Measurements from ENCODE around the gene NIPBL. TPM values are rescaled to one million over a fixed set of nuclear protein-coding genes. Genes with fewer than 3 reads are reported as not detected.
A peak's percentile ranks its signal among the peaks of the same experiment; 100 is the strongest.

The NIPBL gene
- total RNA-seq, 1 donor from 2014 or later = 67.9 TPM

DNA sequence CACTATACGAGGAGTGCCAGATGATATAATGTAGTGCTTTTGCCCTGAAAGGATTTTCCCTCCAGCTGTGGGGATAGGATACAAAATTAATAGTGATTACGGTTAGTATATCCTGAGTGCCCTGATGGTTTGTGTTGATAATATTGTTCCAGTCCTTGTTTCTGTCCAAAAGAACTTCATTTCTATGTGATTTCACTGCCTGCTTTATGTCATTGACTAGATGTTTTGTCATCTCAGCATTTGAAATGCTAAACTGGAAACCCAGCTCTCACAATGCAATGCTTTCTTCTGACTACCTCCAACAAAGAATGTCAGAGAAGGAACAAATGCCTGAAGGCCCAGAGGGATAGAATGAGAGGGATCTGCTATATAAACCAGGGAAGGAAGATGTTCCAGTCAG lies 177.8 kb downstream of the NIPBL start:
- H3K9me3 Mint-ChIP-seq = no peaks in the 10 kb centered on the region
- no peak for TF ChIP-seq EZH2phosphoT487 (IDR thresholded peaks at IDR 0.05)
- no peak for TF ChIP-seq EZH2 (IDR thresholded peaks at IDR 0.05)
- TF ChIP-seq, protein P1, sequence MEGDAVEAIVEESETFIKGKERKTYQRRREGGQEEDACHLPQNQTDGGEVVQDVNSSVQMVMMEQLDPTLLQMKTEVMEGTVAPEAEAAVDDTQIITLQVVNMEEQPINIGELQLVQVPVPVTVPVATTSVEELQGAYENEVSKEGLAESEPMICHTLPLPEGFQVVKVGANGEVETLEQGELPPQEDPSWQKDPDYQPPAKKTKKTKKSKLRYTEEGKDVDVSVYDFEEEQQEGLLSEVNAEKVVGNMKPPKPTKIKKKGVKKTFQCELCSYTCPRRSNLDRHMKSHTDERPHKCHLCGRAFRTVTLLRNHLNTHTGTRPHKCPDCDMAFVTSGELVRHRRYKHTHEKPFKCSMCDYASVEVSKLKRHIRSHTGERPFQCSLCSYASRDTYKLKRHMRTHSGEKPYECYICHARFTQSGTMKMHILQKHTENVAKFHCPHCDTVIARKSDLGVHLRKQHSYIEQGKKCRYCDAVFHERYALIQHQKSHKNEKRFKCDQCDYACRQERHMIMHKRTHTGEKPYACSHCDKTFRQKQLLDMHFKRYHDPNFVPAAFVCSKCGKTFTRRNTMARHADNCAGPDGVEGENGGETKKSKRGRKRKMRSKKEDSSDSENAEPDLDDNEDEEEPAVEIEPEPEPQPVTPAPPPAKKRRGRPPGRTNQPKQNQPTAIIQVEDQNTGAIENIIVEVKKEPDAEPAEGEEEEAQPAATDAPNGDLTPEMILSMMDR (IDR thresholded peaks at IDR 0.05) = no peak
- Histone ChIP-seq H3K27me3 (no peaks in the 10 kb centered on the region), H2AFZ (replicated peaks) (no peak overlapping the region), H3K4me1 (no peaks in the 10 kb centered on the region), H3K9ac (no peak overlapping the region), H3F3A (ENCODE audit: low read depth) (no peaks in the 10 kb centered on the region), H3K4me3 (no peak overlapping the region), H3K36me3 (peaks cover 38% of the 10 kb centered on the region), H3K4me2 (no peak overlapping the region), H3K27ac (no peak overlapping the region), H3K79me2 (ENCODE audit: low read depth) (no peaks in the 10 kb centered on the region), H4K20me1 (ENCODE audit: low read depth) (no peaks in the 10 kb centered on the region), H3K9me3 (ENCODE audit: low read depth) (no peaks in the 10 kb centered on the region)
- no peak for DNase-seq (ENCODE audit: low spot score)
- no peaks in the 10 kb centered on the region for H3K27me3 Mint-ChIP-seq (ENCODE audit: insufficient read depth, low read depth)
- H3K27ac Mint-ChIP-seq = peak overlapping the region; percentile 7
- H3K36me3 Mint-ChIP-seq = peaks cover 21% of the 10 kb centered on the region
- no peaks in the 10 kb centered on the region for H3K4me1 Mint-ChIP-seq
- H3K4me3 Mint-ChIP-seq = no peak overlapping the region

- no peak overlapping the region for H3K9ac ChIP-seq
- H3K4me3 ChIP-seq = no peak overlapping the region
- no peaks in the 10 kb centered on the region for H3K27me3 Mint-ChIP-seq (ENCODE audit: insufficient read depth, low read depth)
- no peaks in the 10 kb centered on the region for H3K4me1 ChIP-seq
- H3K27me3 ChIP-seq = no peaks in the 10 kb centered on the region
- no peak overlapping the region for H2AFZ ChIP-seq (replicated peaks)
- no peaks in the 10 kb centered on the region for H3K79me2 ChIP-seq (ENCODE audit: low read depth)
- no peaks in the 10 kb centered on the region for H4K20me1 ChIP-seq (ENCODE audit: low read depth)
- no peak overlapping the region for H3K4me2 ChIP-seq
- no peaks in the 10 kb centered on the region for H3K9me3 ChIP-seq (ENCODE audit: low read depth)
- H3K27ac Mint-ChIP-seq = no peak overlapping the region
- no peaks in the 10 kb centered on the region for H3K4me1 Mint-ChIP-seq
- H3K27ac ChIP-seq = no peak overlapping the region
- H3K4me3 Mint-ChIP-seq = no peak overlapping the region
- no peak for DNase-seq (ENCODE audit: low spot score)
- H3F3A ChIP-seq (ENCODE audit: low read depth) = no peaks in the 10 kb centered on the region
- H3K36me3 Mint-ChIP-seq = peaks cover 21% of the 10 kb centered on the region
- TF ChIP-seq EZH2phosphoT487 (IDR thresholded peaks at IDR 0.05) (no peak), EZH2 (IDR thresholded peaks at IDR 0.05) (no peak)
- TF ChIP-seq, protein P1 (IDR thresholded peaks at IDR 0.05) = no peak
- no peaks in the 10 kb centered on the region for H3K9me3 Mint-ChIP-seq
- peaks cover 36% of the 10 kb centered on the region for H3K36me3 ChIP-seq
Measured at GRCh38 chr5:37055383-37055990, 178.9 kb downstream of the NIPBL start.

DNA sequence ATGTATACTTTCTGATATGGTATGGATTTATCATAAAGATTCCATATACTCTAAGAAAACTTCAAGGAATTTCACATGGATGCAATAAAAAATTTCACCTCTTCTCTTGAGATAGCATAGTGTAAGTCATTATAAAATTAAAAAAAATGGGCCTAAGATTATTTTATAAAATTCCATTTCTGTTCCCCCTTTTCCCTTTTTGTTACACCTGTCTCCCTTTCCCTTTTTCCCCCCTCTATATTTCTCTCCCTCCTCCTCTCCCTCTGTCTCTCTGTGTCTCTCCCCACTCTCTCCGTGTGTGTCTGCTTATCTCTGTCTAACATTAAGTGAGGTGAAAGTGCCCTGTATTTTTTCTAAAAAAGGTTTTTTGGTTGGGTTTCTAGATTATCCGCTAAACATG lies 180.2 kb downstream of the NIPBL start:
- H3K27me3 Mint-ChIP-seq (ENCODE audit: insufficient read depth, low read depth) = no peaks in the 10 kb centered on the region
- Histone ChIP-seq H3K4me2 (no peak overlapping the region), H3K4me3 (no peak overlapping the region), H4K20me1 (ENCODE audit: low read depth) (no peaks in the 10 kb centered on the region), H3K79me2 (ENCODE audit: low read depth) (no peaks in the 10 kb centered on the region), H3K4me1 (no peaks in the 10 kb centered on the region), H3K27ac (no peak overlapping the region), H3K9me3 (ENCODE audit: low read depth) (no peaks in the 10 kb centered on the region), H3F3A (ENCODE audit: low read depth) (no peaks in the 10 kb centered on the region), H2AFZ (replicated peaks) (no peak overlapping the region), H3K9ac (no peak overlapping the region), H3K27me3 (no peaks in the 10 kb centered on the region), H3K36me3 (peaks cover 35% of the 10 kb centered on the region)
- no peak overlapping the region for H3K27ac Mint-ChIP-seq
- DNase-seq (ENCODE audit: low spot score) = no peak
- H3K4me1 Mint-ChIP-seq = no peaks in the 10 kb centered on the region
- H3K4me3 Mint-ChIP-seq = no peak overlapping the region
- peaks cover 20% of the 10 kb centered on the region for H3K36me3 Mint-ChIP-seq
- H3K9me3 Mint-ChIP-seq = no peaks in the 10 kb centered on the region
- TF ChIP-seq, protein P1 (IDR thresholded peaks at IDR 0.05) = no peak
- TF ChIP-seq EZH2 (IDR thresholded peaks at IDR 0.05) = no peak
- TF ChIP-seq EZH2phosphoT487 (IDR thresholded peaks at IDR 0.05) = no peak
